HFFc6 (cell line): ENCODE results near the gene ATXN1. TPM values are rescaled to one million over a fixed set of nuclear protein-coding genes. Genes with fewer than 3 reads are reported as not detected.
"Not testable (repeated sequence)": the region's sequence is repeated elsewhere in the genome, so short reads cannot be mapped to it uniquely, and the experiment has no call there.

Experiments used
- DNase-seq: peaks from one replicate; pipeline ENCODE4 v3.0.0-alpha.2; 2018
- H3K27ac Mint-ChIP-seq: 2 replicates; pipeline ENCODE4 v1.8.0; 2020; ENCODE audit warnings: mild to moderate bottlenecking, mixed read lengths
- H3K27me3 Mint-ChIP-seq: 2 replicates; pipeline ENCODE4 v1.8.0; 2021; ENCODE audit warnings: mild to moderate bottlenecking, moderate library complexity, mixed read lengths; ENCODE audit not compliant: insufficient read depth
- H3K36me3 Mint-ChIP-seq: 2 replicates; pipeline ENCODE4 v1.8.0; 2021; ENCODE audit warnings: low read depth, mixed read lengths
- H3K4me1 Mint-ChIP-seq: 2 replicates; pipeline ENCODE4 v1.8.0; 2020; ENCODE audit warnings: low read depth, mixed read lengths
- H3K4me3 Mint-ChIP-seq: 2 replicates; pipeline ENCODE4 v1.8.0; 2020; ENCODE audit warnings: mild to moderate bottlenecking, moderate library complexity, mixed read lengths
- H3K9me3 Mint-ChIP-seq: 2 replicates; pipeline ENCODE4 v1.8.0; 2020; ENCODE audit warnings: mild to moderate bottlenecking, mixed read lengths
- CTCF ChIP-seq: fragments of 200-600 bp; sonication (generic); IDR thresholded peaks from 2 replicates; pipeline ENCODE4 v1.5.0; 2021; ENCODE audit warnings: antibody characterized with exemption, mild to moderate bottlenecking
- total RNA-seq, 6 experiments: library from RNA; stranded (reverse); fragmentation: NEBNext Ultra II Directional; extraction: Animal tissue kit (Norgen Biotek cat#: 25700); gene quantifications; 2 replicates in 1 of 6; 3 replicates in 5 of 6; pipeline ENCODE4 v1.2.3, GENCODE V29; 2021

ATXN1 gene
- total RNA-seq, 6 experiments from 2014 or later, result 28.2 to 41.5 (median 30.5) TPM

GRCh38 chr6:16383607-16384206, 377.6 kb downstream of the ATXN1 start:
- TF ChIP-seq CTCF, result no peak
- peaks cover 18% of the 10 kb centered on the region; the same call in 1 of the 2 replicates for H3K36me3 Mint-ChIP-seq
- no peak overlapping the region for H3K27ac Mint-ChIP-seq
- H3K4me3 Mint-ChIP-seq, result no peak overlapping the region
- no peak for DNase-seq
- H3K9me3 Mint-ChIP-seq, result no peaks in the 10 kb centered on the region
- peaks cover 13% of the 10 kb centered on the region for H3K4me1 Mint-ChIP-seq
- H3K27me3 Mint-ChIP-seq, result no peaks in the 10 kb centered on the region

- not testable (repeated sequence) for H3K27me3 Mint-ChIP-seq, H3K27ac Mint-ChIP-seq, DNase-seq, H3K4me1 Mint-ChIP-seq, H3K9me3 Mint-ChIP-seq, H3K4me3 Mint-ChIP-seq
- H3K36me3 Mint-ChIP-seq, result peaks cover 20% of the 10 kb centered on the region
These were observed 379.3 kb downstream of the ATXN1 start for GRCh38 chr6:16381968-16382367.

GRCh38 chr6:16380220-16380809, 380.9 kb downstream of the ATXN1 start:
- DNase-seq, result no peak
- 0 out of 2 replicates have a peak, but pooled peaks cover 4% of the 10 kb centered on the region for H3K4me1 Mint-ChIP-seq
- H3K27me3 Mint-ChIP-seq, result no peaks in the 10 kb centered on the region
- peaks cover 15% of the 10 kb centered on the region for H3K36me3 Mint-ChIP-seq
- no peaks in the 10 kb centered on the region for H3K9me3 Mint-ChIP-seq
- no peak overlapping the region for H3K4me3 Mint-ChIP-seq
- TF ChIP-seq CTCF, result no peak
- no peak overlapping the region for H3K27ac Mint-ChIP-seq

GRCh38 chr6:16378360-16378759, 382.9 kb downstream of the ATXN1 start:
- H3K27ac Mint-ChIP-seq, DNase-seq, H3K36me3 Mint-ChIP-seq, H3K4me1 Mint-ChIP-seq, H3K4me3 Mint-ChIP-seq, H3K9me3 Mint-ChIP-seq, H3K27me3 Mint-ChIP-seq: not testable (repeated sequence)

GRCh38 chr6:16377470-16377869, 383.8 kb downstream of the ATXN1 start:
- no peak overlapping the region for H3K4me3 Mint-ChIP-seq
- TF ChIP-seq CTCF, result no peak
- H3K36me3 Mint-ChIP-seq, result peaks cover 7% of the 10 kb centered on the region; the same call in 1 of the 2 replicates
- 0 out of 2 replicates have a peak, but pooled peaks cover 4% of the 10 kb centered on the region for H3K4me1 Mint-ChIP-seq
- H3K9me3 Mint-ChIP-seq, result no peaks in the 10 kb centered on the region
- H3K27me3 Mint-ChIP-seq, result no peaks in the 10 kb centered on the region; the same call in 1 of the 2 replicates
- no peak overlapping the region for H3K27ac Mint-ChIP-seq
- DNase-seq, result no peak

GRCh38 chr6:16375843-16376242, 385.4 kb downstream of the ATXN1 start:
- peaks cover 12% of the 10 kb centered on the region for H3K36me3 Mint-ChIP-seq
- H3K9me3 Mint-ChIP-seq, result peaks cover 5% of the 10 kb centered on the region; the same call in 1 of the 2 replicates
- H3K4me3 Mint-ChIP-seq, result no peak overlapping the region
- no peak overlapping the region for H3K27ac Mint-ChIP-seq
- no peak for TF ChIP-seq CTCF
- no peak for DNase-seq
- H3K27me3 Mint-ChIP-seq, result no peaks in the 10 kb centered on the region; the same call in 1 of the 2 replicates
- peaks cover 10% of the 10 kb centered on the region; the same call in 1 of the 2 replicates for H3K4me1 Mint-ChIP-seq
